Astrocyte of the spinal cord (primary cell): ENCODE measurements around the gene LCN6.
"Not testable (repeated sequence)": the region's sequence is repeated elsewhere in the genome, so short reads cannot be mapped to it uniquely, and the experiment has no call there.

Experiments used
- DNase-seq: peaks from one replicate; pipeline ENCODE4 v3.0.0; 2011; ENCODE audit warnings: low read depth, low spot score
- H3K4me3 ChIP-seq: 2 replicates; pipeline ENCODE4 v1.5.1; 2011; ENCODE audit warnings: low read depth, mild to moderate bottlenecking, low read length, moderate library complexity
- in situ Hi-C: cut with HindIII; loops from 2 replicates; pipeline ENCODE4 v1.10.0; 2017; ENCODE audit warnings: low sequenced_read_pairs
- TF ChIP-seq, protein P1 (sequence below): IDR thresholded peaks from 2 replicates; pipeline ENCODE4 v1.5.1; 2012; ENCODE audit warnings: low read depth, mild to moderate bottlenecking, low read length, inconsistent platforms

LCN6 gene, protein sequence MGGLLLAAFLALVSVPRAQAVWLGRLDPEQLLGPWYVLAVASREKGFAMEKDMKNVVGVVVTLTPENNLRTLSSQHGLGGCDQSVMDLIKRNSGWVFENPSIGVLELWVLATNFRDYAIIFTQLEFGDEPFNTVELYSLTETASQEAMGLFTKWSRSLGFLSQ

DNA sequence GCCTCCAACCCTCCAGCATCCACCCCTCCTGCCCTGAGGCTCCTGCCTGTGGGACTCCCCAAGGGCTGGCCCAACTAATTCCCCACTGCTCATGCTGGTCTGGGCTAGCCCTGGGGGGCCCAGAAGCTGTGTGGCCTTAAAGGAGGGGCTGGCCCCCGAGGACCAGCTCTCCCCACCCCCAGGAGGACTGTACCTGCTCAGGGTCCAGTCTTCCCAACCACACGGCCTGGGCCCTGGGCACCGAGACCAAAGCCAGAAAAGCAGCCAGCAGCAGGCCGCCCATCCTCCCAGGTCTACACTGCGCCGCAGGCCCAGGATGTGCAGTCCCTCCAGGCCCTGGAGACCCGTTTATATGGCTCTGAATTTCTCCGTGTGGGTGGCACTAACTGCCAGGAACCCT, at the start of gene LCN6:
TSS of gene LCN6 (minus strand) at position 325 of the 400 bp plus-strand sequence. CDS start at position 283, 42 bp downstream.
- H3K4me3 ChIP-seq = no peak within 1 kb of the TSS
- in situ Hi-C loops = no loop called here

DNA sequence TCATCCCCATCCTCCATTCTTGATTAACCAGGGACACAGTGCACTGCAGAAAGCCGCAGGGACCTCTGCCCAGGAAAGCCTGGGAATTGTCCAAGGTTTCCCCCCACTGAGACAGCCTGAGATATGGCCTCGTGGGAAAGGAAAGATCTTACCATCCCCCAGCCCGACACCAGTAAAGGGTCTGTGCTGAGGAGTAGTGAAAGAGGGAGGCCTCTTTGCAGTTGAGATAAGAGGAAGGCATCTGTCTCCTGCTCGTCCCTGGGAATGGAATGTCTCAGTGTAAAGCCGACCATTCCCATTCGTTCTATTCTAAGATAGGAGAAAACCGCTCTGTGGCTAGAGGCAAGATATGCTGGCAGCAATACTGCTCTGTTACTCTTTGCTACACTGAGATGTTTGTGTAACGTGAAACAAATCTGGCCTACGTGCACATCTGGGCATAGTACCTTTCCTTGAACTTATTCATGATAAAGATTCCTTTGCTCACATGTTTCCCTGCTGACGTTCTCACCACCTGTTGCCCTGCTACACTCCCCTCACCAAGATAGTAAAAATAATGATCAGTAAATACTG, 48.5 kb upstream of the LCN6 start:
- in situ Hi-C loops, H3K4me3 ChIP-seq, DNase-seq: not testable (repeated sequence)

More for the DNA sequence above, at the start of gene LCN6:
- TF ChIP-seq, protein P1, sequence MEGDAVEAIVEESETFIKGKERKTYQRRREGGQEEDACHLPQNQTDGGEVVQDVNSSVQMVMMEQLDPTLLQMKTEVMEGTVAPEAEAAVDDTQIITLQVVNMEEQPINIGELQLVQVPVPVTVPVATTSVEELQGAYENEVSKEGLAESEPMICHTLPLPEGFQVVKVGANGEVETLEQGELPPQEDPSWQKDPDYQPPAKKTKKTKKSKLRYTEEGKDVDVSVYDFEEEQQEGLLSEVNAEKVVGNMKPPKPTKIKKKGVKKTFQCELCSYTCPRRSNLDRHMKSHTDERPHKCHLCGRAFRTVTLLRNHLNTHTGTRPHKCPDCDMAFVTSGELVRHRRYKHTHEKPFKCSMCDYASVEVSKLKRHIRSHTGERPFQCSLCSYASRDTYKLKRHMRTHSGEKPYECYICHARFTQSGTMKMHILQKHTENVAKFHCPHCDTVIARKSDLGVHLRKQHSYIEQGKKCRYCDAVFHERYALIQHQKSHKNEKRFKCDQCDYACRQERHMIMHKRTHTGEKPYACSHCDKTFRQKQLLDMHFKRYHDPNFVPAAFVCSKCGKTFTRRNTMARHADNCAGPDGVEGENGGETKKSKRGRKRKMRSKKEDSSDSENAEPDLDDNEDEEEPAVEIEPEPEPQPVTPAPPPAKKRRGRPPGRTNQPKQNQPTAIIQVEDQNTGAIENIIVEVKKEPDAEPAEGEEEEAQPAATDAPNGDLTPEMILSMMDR = no peak
- DNase-seq = no peak

DNA sequence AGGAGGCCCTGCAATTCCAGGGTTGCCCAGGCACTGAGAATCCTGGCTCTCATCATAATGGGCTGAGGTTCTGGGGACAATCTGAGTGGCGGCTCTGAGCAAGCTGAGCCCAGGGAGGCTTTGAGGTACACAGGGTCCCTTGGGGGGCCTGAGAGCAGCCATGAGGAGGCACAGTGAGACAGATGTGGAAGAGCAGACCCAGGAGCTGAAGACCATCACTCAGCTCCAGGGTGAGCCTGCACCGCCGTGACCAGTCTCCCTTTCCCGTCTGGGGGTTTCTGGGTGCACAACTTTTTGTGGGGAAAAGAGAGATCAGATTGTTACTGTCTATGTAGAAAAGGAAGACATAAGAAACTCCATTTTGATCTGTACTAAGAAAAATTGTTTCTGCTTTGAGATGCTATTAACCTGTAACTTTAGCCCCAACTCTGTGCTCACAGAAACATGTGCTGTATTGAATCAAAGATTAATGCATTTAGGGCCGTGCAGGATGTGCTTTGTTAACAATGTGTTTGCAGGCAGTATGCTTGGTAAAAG, 48.0 kb upstream of the LCN6 start, which contains the start of gene CCDC183:
TSS of gene CCDC183 (plus strand) at position 101 of the 537 bp plus-strand sequence. CDS start at position 161, 60 bp downstream.
- DNase-seq = no peak
- TF ChIP-seq, protein P1 = no peak
- H3K4me3 ChIP-seq = no peak within 1 kb of the TSS
- in situ Hi-C loops = no loop called here

DNA sequence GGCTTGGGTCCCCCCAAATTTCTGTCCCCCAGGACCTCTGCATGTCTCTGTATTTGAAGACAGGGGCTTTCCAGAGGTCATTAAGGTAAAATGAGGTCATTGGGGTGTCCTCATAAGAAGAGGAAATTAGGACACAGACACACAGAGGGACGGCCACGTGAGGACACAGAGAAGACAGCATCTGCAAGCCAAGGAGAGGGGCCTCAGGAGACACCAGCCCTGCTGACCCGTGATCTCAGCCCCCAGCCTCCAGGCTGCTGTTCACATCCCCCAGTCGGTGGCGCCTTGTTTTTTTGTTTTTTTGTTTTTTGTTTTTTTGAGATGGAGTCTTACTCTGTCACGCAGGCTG, 46.6 kb upstream of the LCN6 start:
- TF ChIP-seq, protein P1 = no peak
- H3K4me3 ChIP-seq = no peak overlapping the region
- in situ Hi-C loops = no loop called here
- DNase-seq = no peak

DNA sequence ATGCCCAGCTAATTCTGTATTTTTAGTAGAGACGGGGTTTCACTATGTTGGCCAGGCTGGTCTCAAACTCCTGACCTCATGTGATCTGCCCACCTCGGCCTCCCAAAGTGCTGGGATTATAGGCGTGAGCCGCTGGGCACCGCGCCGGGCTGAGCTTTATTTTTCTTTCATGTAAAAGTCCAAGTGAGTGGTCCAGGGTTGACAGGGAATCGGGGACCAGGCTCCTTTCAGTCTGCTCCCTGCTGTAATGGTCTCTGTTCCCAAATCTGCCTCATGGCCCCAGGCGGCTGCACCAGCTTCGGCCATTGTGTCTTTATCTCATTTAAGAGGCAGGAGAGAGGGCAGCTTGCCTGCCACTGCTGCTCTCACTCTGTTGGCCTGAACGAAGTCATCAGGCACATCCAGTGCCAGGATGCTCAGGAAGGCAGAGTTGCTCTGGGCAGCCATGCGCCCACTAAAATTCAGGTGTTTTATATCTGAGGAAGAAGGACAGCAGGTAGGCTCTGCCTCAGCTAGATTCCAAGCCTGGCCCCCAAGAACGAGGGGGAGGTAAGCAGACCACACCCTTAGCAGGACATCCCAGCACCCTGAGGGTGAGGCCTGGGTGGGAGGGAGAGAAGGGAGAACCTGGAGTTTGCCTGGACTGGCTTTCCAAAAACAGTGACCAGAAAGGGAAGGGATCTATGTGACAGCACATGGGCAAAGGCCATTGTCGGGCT, 46.1 kb upstream of the LCN6 start:
- TF ChIP-seq, protein P1 = no peak
- in situ Hi-C loops = no loop called here
- H3K4me3 ChIP-seq = no peak overlapping the region
- no peak for DNase-seq

DNA sequence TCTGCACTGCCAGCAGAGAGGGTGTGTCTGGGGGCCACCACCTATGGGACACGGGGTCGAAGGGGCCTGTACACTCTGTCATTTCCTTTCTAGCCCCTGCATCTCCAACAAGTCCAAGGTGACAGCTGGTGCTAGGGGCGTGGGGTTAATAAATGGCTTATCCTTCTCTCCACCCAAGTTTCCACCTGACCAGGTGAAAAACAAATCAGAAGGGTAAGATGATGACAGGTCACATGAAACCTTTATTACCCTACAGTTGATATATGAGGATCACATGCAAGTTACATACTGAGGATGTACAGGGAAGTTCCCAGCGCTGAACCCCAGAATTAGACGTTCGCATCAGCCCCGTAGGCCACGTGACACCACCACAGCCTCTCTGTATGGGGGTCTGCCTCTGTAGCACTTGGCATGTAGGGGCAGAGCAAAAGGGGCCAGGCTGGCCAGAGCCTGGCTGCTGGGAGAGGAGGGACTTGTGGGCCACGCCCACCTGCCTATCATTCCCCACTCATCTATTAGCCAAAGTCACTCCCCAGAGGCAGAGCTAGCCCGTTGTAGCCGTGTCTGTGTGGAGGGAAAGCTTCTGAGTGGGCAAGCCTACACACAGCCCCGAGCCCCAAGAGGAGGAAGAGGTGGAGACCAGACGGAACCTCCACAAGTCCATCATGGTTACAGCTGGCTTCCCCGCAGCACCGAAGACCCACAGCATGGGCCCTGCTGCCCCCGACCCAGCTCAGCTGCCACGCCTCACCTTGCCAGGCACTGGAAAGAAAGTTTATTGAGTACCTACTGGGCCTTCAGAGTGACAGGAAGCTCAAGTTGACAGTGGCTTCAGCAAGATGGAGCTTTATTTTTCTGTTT, 45.0 kb upstream of the LCN6 start:
- TF ChIP-seq, protein P1 = no peak
- in situ Hi-C loops = no loop called here
- no peak for DNase-seq
- no peak overlapping the region for H3K4me3 ChIP-seq
